Fibroblast of the aortic adventitia (primary cell): Measurements from ENCODE around the gene COA8. TPM values are rescaled to one million over a fixed set of nuclear protein-coding genes. Genes with fewer than 3 reads are reported as not detected.

ENCODE experiments used
- DNase-seq: peaks from one replicate; pipeline ENCODE4 v3.0.0-alpha.2; 2010; ENCODE audit warnings: low read depth
- H3K4me3 ChIP-seq: 2 replicates; pipeline ENCODE4 v1.5.1; 2011; ENCODE audit warnings: low read depth, mild to moderate bottlenecking, control low read depth, low read length, moderate library complexity
- small RNA-seq: library from RNA; depleted of rRNA; stranded (forward); fragments of <200 nt; gene quantifications from one replicate; pipeline ENCODE3, GENCODE V24; 2012
- total RNA-seq: library from RNA; depleted of rRNA; stranded (reverse); fragments of >200 nt; gene quantifications from 2 replicates; pipeline ENCODE4 v1.2.3, GENCODE V29; 2012; ENCODE audit warnings: low replicate concordance
- TF ChIP-seq, protein P1 (sequence below): IDR thresholded peaks from 2 replicates; pipeline ENCODE4 v1.5.1; 2011; ENCODE audit warnings: mild to moderate bottlenecking, low read length, control low read depth, inconsistent platforms; ENCODE audit not compliant: insufficient read depth

The COA8 gene
- total RNA-seq, 1 donor: 23.6 TPM

DNA sequence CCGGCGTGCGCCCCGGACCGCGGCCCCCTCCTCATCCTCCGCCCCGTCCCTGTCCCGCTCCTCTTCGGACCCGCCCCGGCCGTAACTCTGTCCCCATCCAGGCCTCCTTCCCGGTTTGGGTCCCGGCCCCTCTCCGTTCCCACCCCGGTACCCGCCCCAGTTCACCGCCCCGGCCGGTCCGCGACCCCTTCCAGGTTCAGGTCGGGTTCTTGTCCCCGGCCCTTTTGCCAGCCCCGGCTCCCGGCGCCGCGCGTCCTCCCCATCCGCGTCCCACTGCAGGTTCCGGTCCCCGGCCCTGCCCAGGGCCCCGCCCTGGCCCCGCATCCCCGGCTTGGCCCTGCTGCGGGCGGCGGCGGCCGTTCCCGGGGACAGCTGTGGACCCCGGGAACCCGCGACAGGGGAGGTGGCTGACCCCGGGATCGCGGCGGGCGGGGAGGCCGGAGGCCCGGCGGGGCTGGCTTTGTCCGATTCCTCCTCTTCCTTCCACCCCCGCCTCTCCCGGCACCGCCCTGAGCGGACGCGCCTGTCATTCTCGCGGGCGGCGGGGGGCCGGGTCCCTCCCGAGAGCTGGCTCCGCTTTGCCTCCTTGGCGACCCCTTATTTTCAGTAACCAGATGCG, 66.9 kb downstream of the COA8 start:
- TF ChIP-seq, protein P1, sequence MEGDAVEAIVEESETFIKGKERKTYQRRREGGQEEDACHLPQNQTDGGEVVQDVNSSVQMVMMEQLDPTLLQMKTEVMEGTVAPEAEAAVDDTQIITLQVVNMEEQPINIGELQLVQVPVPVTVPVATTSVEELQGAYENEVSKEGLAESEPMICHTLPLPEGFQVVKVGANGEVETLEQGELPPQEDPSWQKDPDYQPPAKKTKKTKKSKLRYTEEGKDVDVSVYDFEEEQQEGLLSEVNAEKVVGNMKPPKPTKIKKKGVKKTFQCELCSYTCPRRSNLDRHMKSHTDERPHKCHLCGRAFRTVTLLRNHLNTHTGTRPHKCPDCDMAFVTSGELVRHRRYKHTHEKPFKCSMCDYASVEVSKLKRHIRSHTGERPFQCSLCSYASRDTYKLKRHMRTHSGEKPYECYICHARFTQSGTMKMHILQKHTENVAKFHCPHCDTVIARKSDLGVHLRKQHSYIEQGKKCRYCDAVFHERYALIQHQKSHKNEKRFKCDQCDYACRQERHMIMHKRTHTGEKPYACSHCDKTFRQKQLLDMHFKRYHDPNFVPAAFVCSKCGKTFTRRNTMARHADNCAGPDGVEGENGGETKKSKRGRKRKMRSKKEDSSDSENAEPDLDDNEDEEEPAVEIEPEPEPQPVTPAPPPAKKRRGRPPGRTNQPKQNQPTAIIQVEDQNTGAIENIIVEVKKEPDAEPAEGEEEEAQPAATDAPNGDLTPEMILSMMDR: no peak
- peak overlapping the region; percentile 67 for H3K4me3 ChIP-seq
- no peak for DNase-seq

DNA sequence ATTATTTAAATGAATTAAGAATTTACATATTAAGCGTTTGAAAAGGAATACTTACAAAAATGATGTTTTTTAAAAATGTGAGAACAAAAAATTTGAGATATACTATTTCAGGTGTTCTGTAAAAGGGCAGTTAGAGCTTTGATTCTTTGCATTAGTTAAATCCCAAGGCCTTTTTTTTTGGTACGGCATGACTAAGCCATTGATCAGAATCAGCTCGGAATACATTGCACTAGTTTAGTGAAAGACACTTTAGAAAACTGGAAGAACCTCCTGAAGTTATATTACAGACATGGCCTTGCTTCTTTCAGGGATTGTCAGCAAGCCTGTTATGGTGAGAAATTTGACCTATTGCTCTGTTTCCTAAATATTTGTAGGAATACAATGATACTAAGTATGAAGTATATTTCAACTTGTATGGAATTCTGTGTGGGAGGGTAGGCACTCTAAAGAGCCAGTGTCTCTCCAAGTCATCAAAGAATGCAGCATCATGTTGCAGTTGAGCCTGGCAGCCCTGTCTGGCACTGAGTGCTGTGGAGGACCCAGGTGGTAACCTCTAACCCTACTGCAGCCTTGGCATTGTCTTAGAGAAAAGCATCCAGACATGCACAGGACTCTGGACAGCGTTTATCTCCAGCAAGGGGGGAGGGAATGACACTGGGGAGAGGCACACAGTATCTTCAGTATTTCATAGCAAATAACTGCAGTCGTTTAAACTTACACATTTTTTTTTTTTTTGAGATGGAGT, 67.8 kb downstream of the COA8 start:
- TF ChIP-seq, protein P1: no peak
- peak; percentile 32 for DNase-seq
- peak overlapping the region; percentile 67 for H3K4me3 ChIP-seq

DNA sequence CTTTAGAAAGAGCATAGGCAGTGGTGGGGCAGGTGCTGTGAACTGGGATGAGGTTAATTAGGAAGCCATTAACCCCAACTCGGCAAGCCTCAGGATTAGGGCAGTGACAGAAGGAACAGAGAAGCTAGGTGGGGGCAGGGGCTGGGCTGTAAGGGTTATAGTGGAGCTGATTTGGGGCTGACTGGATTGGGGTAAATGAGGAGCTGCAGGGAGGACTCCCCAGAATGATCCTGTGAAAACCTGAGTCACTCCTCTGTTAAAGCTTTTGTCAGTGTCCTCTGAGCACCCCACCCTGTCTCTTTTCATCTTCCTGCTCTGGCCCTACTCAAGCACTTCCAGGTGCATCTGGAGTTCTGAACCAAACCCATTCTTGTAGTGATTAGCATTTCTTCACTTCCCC, 70.6 kb downstream of the COA8 start:
- no peak for DNase-seq
- TF ChIP-seq, protein P1: no peak
- no peak overlapping the region for H3K4me3 ChIP-seq

GRCh38 chr14:103634156-103634555, 71.4 kb downstream of the COA8 start:
- H3K4me3 ChIP-seq: no peak overlapping the region
- TF ChIP-seq, protein P1: no peak
- DNase-seq: no peak

- no peak for DNase-seq
- TF ChIP-seq, protein P1: no peak
- H3K4me3 ChIP-seq: no peak overlapping the region
These were observed 75.8 kb downstream of the COA8 start for GRCh38 chr14:103638594-103638993.

Small RNA genes within 50 kb of the gene (small RNA-seq; reads per million reads assigned to genes)
- gene RNU4-68P (not detected), gene RNU7-160P (not detected)

Other genes with a start within 250 kb of the COA8 start
- 322 and 328 TPM in 2 replicates for gene EIF5, start 228.7 kb upstream of the COA8 start, total RNA-seq
- gene MARK3, start 177.5 kb upstream of the COA8 start, total RNA-seq: 67.7 and 79.5 TPM in 2 replicates
- gene CKB, start 40.1 kb upstream of the COA8 start, total RNA-seq: 17.6 and 29.3 TPM in 2 replicates
- 4.7 and 9.2 TPM in 2 replicates for gene TRMT61A, start 33.8 kb upstream of the COA8 start, total RNA-seq
- gene BAG5, start 303 bp upstream of the COA8 start, total RNA-seq: 20.9 and 37.9 TPM in 2 replicates
- 212 and 1,079 TPM in 2 replicates for gene KLC1, start 66.3 kb downstream of the COA8 start, total RNA-seq
- gene XRCC3, start 152.5 kb downstream of the COA8 start, total RNA-seq: 8.7 and 18.1 TPM in 2 replicates
- gene ZFYVE21, start 152.8 kb downstream of the COA8 start, total RNA-seq: 47.0 and 68.4 TPM in 2 replicates